Large intestine (tissue), 3 donors: ENCODE results near the gene COPS3. TPM values are rescaled to one million over a fixed set of nuclear protein-coding genes. Genes with fewer than 3 reads are reported as not detected.

Source experiments
- DNase-seq, 2 donors: peaks; one replicate each; pipeline versions ENCODE4 v3.0.0 to v3.0.0-alpha.2; 2013
- H3K27ac ChIP-seq: one replicate; pipeline ENCODE4 v1.5.1; 2013; ENCODE audit warnings: low read length
- H3K27me3 ChIP-seq: 2 replicates; pipeline ENCODE4 v1.6.1; 2013; ENCODE audit warnings: low read length; ENCODE audit not compliant: control insufficient read depth, insufficient read depth
- H3K36me3 ChIP-seq: 2 replicates; pipeline ENCODE4 v1.6.1; 2013; ENCODE audit warnings: low read length; ENCODE audit not compliant: control insufficient read depth, insufficient read depth
- H3K4me1 ChIP-seq: one replicate; pipeline ENCODE4 v1.6.1; 2013; ENCODE audit warnings: low read length; ENCODE audit not compliant: control insufficient read depth, insufficient read depth
- H3K4me3 ChIP-seq: one replicate; pipeline ENCODE4 v1.5.1; 2013; ENCODE audit warnings: low read length
- H3K9me3 ChIP-seq: one replicate; pipeline ENCODE4 v1.6.1; 2013; ENCODE audit warnings: mild to moderate bottlenecking, low read depth, low read length, moderate library complexity; ENCODE audit not compliant: control insufficient read depth
- WGBS: methylation state at CpG from one replicate; pipeline ENCODE4 v1.1.5; 2013; ENCODE audit warnings: low lambda C conversion rate; ENCODE audit not compliant: insufficient coverage; 5-methylcytosine and 5-hydroxymethylcytosine counted together
- polyA plus RNA-seq: library from polyadenylated mRNA; unstranded; fragments of 120-200 nt; gene quantifications from one replicate; pipeline ENCODE4 v1.2.1, GENCODE V29; 2013

COPS3 gene
- polyA plus RNA-seq, 1 donor, result 57.7 TPM

DNA sequence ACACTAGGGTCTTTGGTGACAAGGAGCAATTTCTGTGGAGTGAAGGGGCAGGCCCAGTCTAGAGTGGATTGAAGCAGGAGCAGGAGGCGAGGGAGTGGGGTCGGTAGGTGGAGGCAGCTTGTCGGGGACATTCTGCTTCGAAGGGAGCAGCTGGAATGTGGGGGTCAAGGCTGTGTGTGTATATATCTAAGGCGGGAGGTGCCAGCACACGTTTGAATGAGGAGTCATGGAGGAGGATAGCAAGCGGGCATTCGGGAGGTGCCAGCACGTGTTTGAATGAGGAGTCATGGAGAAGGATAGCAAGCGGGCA lies 39.8 kb upstream of the COPS3 start:
- H3K4me3 ChIP-seq, result no peak overlapping the region
- no peak for DNase-seq
- no peaks in the 10 kb centered on the region for H3K27me3 ChIP-seq
- H3K9me3 ChIP-seq, result no peaks in the 10 kb centered on the region
- WGBS, result 84% methylated on average over 4 of the region's 10 CpGs
- no peaks in the 10 kb centered on the region for H3K36me3 ChIP-seq
- H3K4me1 ChIP-seq, result no peaks in the 10 kb centered on the region
- no peak overlapping the region for H3K27ac ChIP-seq

DNA sequence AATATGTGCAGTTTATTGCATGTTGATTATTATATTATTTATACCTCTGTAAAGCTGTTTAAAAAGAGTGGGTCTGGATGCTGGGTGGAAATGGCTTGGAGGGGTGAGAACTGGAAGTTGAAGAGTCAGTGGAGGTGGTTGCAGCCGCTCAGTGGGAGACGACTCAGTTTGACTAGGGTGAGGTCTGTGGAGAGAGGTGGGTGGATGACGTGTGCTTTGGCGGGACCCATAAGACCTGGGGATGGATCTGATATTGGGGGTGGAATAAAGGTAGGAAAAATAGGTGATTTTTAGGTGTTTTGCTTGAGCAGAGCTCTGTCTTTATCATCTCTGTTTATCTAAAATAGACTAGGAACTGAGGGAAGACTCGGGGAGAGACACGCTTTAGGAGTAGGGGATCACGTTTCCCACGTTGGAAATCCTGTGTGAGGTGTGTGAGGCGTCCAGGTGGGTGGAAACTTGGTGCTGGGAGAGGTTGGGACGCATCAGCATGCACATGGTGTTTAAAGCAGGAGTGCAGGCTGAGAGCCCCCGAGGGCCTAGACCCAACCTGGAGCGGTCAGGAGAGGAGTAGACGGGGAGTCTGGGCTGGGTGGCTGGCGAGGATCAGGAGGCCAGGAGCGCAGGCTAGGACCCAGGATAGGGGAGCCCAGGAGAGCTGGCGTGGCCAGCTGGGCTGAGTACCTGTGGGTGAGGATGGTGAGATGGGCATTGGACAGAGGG lies 39.3 kb upstream of the COPS3 start:
- no peak for DNase-seq
- no peaks in the 10 kb centered on the region for H3K9me3 ChIP-seq
- H3K4me3 ChIP-seq, result no peak overlapping the region
- no peaks in the 10 kb centered on the region for H3K27me3 ChIP-seq
- H3K27ac ChIP-seq, result no peak overlapping the region
- WGBS, result 100% methylated on average over 4 of the region's 16 CpGs
- H3K4me1 ChIP-seq, result no peaks in the 10 kb centered on the region
- H3K36me3 ChIP-seq, result no peaks in the 10 kb centered on the region

DNA sequence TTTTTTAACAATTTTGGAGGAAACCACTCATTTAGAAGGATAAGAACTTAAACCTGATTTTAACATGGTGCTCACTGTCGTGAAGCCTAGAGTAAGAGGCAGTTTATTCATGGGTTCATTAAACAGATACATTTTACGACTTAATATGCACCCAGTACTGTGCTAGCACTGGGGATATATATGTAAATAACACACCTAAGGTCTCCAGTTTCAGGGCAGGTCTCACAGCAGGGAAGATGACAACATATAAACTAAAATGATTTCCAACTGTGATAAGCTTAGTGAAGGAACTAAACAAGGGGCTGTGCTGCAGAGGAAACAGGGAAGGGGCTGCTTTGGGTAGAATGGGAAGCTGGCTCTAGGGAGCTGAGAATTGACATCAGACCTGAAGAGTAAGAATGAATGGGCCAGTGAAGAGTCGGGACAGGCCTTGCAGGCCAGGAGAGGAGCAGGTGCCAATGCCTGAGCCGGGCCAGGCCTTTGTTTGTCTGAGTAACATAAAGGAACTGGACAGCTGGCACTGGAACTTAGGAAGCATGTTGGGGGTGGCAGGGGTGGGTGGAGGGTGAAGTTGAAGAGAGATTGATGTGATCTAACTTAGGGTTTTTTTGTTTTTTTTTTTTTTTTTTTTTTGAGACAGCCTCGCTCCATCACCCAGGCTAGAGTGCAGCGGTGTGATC lies 34.2 kb upstream of the COPS3 start:
- Histone ChIP-seq H3K36me3 (no peaks in the 10 kb centered on the region), H3K4me3 (no peak overlapping the region), H3K27ac (no peak overlapping the region), H3K9me3 (no peaks in the 10 kb centered on the region), H3K27me3 (no peaks in the 10 kb centered on the region), H3K4me1 (no peaks in the 10 kb centered on the region)
- 60% methylated on average over 1 of the region's 6 CpGs for WGBS
- DNase-seq, result no peak

DNA sequence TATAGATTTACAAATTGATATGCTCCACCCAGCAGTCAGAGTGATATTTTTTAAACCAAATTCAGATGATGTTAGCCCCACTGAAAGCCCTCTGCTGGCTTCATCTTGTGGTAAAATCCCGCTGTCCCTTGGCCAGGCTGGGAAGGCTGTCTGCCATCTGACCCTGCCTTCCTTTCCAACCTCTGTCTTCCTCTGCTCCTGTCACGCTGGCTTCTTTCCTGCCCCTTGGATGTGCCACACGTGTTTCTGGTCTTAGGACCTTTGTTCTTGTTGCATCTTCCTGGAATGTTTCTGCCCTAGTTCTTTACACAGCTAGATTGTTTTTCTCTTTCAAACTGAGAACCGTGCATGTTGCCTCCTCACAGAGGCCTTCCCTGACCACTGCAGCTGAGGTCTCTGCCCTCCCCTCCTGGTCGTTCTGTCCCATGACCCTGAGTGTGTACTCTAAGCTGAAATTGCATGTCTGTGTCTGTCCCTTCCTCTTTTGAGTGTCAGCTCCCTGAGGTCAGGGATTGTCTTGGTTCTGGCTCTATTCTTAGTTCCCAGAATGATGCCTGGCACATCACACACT lies 33.5 kb upstream of the COPS3 start:
- H3K27ac ChIP-seq, result no peak overlapping the region
- 82% methylated on average over 3 of the region's 5 CpGs for WGBS
- no peak for DNase-seq
- H3K4me1 ChIP-seq, result no peaks in the 10 kb centered on the region
- H3K4me3 ChIP-seq, result no peak overlapping the region
- H3K27me3 ChIP-seq, result no peaks in the 10 kb centered on the region
- no peaks in the 10 kb centered on the region for H3K36me3 ChIP-seq
- H3K9me3 ChIP-seq, result no peaks in the 10 kb centered on the region

DNA sequence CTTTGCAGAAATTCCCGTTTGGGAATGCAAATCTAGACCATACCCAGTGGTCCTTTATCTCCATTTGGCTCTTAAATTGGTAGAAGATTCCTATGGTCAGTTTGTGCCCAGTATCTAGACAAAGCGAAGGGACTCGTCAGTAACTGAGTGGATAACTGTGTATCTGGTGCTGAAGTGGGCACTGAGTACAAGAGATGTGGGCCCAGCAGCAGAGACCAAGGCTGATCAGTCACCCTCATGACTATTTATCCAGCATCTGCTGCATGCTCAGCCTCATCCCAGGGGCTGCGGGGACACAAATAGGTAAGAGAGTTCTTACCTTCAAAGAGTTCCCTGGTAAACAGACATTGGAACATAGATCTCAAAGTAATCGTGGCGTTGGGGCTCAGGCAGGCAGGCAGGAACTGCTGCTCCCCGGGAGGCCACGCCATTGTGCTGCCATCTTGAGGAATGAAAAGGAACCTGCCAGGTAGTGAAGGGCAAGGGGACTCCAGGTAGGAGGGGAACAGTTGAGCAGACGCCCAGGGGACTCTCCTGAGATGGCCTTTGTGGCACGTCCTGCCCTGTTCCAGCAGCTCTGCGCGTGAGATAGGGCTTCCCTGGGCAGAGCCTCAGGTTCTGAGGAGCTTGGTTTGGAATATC lies 32.4 kb upstream of the COPS3 start:
- Histone ChIP-seq H3K9me3 (no peaks in the 10 kb centered on the region), H3K36me3 (no peaks in the 10 kb centered on the region), H3K27me3 (no peaks in the 10 kb centered on the region), H3K27ac (no peak overlapping the region), H3K4me1 (no peaks in the 10 kb centered on the region), H3K4me3 (no peak overlapping the region)
- peak; percentile 40 to 55 for DNase-seq
- WGBS, result no CpG with 5 or more reads among the region's 12 CpGs

DNA sequence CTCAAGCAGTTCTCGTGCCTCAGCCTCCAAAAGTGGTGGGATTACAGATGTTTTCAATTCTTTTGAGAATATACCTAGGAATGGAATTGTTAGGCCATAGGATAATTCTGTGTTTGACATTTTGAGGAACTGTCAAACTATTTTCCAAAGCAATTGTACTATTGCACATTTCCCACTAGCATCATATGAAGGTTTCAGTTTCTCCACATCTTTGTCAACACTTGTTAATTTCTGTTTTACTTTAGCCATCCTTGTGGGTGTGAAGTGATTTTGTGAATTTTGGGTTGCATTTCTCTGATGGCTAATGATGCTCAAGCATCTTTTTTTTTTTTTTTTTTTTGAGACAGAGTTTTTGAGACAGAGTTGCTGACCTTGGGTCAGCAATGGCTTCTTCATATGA lies 28.3 kb upstream of the COPS3 start:
- WGBS, result no CpG with 5 or more reads among the region's 1 CpG

DNA sequence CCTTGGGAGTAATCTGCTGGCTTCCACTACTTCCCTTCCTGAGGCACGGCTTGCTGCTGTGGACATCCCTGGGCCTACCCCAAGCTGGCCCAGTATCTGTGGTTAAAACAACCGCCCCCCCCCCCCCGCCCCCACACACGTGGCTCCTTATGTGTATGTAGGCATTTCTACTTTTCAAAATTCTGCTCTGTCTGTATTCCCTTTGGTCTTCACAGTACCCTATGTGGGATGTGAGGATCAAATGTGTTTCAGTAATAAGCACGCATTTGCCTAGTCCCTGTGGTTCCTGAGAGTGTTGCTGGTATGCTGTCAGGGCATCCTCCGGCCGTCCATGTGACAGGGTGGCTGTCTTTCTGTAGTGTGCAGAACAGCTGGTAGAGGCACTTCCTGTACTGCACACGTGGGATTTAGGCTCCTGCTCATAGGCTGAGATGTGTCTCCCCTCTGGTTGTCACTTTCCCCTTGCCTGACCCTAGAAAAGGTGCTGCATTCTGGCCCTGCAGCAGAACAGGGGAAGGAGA lies 24.3 kb upstream of the COPS3 start:
- Histone ChIP-seq H3K4me3 (no peak overlapping the region), H3K4me1 (peaks cover 10% of the 10 kb centered on the region), H3K27ac (no peak overlapping the region), H3K36me3 (no peaks in the 10 kb centered on the region), H3K9me3 (no peaks in the 10 kb centered on the region), H3K27me3 (no peaks in the 10 kb centered on the region)
- no CpG with 5 or more reads among the region's 8 CpGs for WGBS
- DNase-seq, result no peak

More for the DNA sequence above, 28.3 kb upstream of the COPS3 start:
- no peak for DNase-seq
- Histone ChIP-seq H3K27me3 (no peaks in the 10 kb centered on the region), H3K9me3 (no peaks in the 10 kb centered on the region), H3K27ac (no peak overlapping the region), H3K4me1 (peaks cover 3% of the 10 kb centered on the region), H3K36me3 (no peaks in the 10 kb centered on the region), H3K4me3 (no peak overlapping the region)

DNA sequence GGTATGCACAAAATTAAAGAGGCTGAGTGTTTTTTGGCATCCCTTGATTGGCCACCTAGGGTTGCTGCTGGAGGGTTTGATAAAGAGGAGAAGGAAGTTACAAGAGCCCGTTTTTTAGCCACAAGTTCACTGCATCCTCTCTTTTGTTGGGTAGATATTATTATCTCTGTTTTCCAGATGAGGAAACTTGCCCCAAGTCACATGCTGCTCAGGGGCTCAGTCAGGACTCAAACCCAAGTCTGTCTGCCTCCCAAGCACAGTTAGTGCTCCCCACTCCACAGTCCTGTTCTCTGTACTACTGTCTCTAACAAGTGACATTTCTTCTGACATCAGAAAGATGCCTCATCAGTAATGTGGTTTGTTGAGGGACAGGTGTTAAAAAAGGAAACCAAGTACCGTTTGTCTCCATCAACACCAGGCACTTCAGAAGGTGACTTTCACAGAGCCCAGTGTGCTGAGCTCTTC lies 23.5 kb upstream of the COPS3 start:
- Histone ChIP-seq H3K27ac (no peak overlapping the region), H3K9me3 (no peaks in the 10 kb centered on the region), H3K36me3 (no peaks in the 10 kb centered on the region), H3K27me3 (no peaks in the 10 kb centered on the region), H3K4me1 (peaks cover 10% of the 10 kb centered on the region), H3K4me3 (no peak overlapping the region)
- no peak for DNase-seq
- WGBS, result no CpG with 5 or more reads among the region's 2 CpGs

DNA sequence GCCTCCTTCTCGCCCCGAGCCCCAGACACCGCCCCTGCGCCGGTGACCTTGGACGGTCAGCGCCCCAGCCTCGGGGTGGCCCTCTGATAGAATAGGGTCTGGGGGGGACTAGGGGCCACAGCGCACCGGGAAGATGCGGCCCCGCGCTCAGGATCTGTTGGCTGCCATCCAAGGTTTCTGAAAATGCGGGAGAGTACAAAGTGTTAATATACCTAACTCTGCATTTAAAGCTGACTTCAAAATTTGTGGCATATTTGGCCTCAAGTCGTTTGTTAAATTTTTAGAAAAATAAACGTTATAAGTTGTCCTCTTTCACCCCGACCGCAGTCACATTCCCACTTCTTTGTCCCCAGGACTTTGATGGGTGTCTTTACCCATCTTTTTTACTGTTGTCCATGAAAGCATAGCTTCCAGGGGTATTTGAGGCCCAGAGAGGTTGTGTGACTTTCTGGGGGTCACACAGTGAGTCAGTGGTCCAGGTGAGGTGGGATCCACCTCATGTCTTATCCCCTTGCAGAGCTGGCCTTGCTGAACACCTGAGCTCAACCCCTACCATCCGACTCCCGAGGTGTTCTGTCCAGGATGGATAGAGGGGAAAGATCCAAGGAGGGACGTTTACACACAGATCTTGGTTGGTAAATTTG lies 22.9 kb upstream of the COPS3 start:
- WGBS, result 67% methylated on average over 3 of the region's 21 CpGs
- no peak for DNase-seq
- H3K4me3 ChIP-seq, result peak overlapping the region; percentile 31
- H3K4me1 ChIP-seq, result peaks cover 10% of the 10 kb centered on the region
- H3K36me3 ChIP-seq, result no peaks in the 10 kb centered on the region
- H3K9me3 ChIP-seq, result no peaks in the 10 kb centered on the region
- no peak overlapping the region for H3K27ac ChIP-seq
- no peaks in the 10 kb centered on the region for H3K27me3 ChIP-seq
